Brain pericyte (primary cell): ENCODE data around the gene GNG13.
"Not testable (repeated sequence)": the region's sequence is repeated elsewhere in the genome, so short reads cannot be mapped to it uniquely, and the experiment has no call there.

ENCODE experiments used
- DNase-seq: peaks from one replicate; pipeline ENCODE4 v3.0.0-alpha.2; 2012; ENCODE audit warnings: low read depth, low spot score

GNG13 gene

GRCh38 chr16:799948-800833, at the start of gene GNG13:
GNG13 (minus strand) TSS chr16:800734; CDS start chr16:799077, 1,657 bp downstream.
- no peak for DNase-seq

DNA sequence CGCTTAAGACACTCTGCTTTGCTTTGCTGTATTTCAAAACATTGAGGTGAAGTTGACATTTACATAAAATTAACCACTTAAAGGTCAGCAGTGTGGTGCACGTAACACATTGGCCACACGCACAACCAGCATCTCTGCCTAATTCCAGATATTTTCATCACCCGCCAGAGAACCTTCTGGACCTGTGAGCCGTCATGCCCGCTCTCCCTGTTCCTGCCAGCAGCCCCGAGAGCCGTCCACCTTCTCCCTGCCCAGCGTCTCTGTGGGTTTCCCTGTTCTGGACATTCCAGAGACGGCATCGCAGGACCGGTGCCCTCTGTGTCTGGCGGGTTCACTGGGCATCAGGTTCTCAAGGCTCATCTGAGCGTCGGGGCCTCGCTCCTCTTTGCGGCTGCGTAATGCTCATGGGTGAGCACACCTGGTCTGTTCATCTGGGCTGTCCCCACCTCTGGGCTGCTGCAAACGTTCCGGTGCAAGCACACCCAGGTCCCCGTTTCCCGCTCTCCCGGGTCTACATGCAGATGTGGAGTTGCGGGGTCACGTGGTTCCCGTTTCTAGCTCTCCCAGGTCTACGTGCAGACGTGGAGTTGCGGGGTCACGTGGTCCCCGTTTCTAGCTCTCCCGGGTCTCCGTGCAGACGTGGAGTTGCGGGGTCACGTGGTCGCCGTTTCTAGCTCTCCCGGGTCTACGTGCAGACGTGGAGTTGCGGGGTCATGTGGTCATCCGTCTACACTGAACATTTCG, 48.1 kb upstream of the GNG13 start:
- no peak for DNase-seq

DNA sequence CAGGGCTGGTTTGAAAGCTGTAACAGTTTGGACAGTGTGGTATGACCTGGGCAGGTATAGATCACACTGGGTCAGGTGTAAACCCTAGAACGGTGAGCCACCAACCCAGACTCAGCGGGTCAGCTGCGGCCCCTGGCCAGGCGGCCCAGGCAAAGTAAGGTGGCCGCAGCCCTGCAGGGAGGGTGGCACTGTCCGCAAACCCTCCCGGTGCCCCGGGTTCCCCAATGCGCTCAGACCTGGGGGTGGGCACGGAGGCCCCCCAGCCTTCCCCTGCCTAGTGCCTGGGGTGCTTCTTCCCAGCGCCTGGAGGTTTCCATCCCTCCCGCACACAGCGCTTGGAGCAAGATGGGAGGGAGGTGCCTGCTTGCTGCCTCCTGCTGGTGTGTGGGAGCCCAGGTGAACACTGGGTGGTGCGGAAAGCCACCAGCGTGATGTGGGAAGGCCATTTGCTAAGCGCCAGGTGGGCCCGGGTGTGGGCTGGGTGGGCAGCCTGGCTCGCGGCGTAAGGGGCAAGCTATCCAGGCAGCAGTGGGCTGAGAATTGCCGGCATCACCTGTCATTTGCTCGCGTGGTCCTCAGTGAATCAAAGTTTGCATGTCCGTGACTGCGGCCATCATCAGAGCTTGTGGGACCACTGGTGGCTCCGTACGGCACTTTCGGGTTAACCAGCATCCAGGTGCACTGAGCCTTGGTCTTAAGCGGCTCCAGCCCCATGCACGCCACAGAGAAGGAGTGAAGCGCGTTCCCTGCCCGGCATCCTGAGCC, 47.3 kb upstream of the GNG13 start:
- no peak for DNase-seq

GRCh38 chr16:847151-847550, 46.6 kb upstream of the GNG13 start:
- DNase-seq = no peak

GRCh38 chr16:845351-845745, 44.8 kb upstream of the GNG13 start:
- no peak for DNase-seq

DNA sequence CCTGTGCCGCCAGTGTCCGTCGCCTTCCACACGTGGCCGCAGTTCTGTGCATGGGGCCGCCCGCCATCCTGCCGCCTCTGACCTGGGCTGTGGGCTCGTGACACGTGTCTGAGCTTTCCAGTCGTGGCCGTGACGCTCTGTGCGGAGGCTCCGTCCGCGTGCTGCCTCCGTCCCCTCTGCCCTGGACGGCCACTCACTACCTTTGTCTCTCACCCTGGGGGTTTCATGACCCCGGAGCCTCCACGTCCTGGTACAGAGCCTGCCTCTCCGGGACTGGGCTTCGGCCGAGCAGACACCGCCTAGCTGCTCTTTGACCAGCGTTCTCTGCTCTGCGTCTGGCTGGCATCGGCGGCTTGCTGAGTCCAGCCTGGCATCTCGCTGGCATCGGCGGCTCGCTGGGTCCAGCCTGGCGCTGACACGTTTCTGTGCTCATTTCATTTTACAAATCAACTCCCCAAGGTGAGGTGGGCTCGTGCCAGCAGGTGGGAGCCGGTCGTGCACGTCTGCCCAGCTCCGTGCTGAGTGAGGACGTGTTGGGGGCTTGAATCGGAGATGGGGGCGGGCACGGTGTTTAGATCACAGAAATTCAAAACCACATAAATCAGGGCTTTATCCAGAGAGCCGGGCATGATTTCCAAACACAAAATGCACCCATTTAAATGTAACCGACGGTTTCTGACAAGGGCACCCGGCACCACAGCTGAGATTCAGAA, 44.3 kb upstream of the GNG13 start:
- DNase-seq = no peak

GRCh38 chr16:843771-844170, 43.2 kb upstream of the GNG13 start:
- no peak for DNase-seq

GRCh38 chr16:842711-843560, 42.4 kb upstream of the GNG13 start:
- no peak for DNase-seq

GRCh38 chr16:842061-842476, 41.5 kb upstream of the GNG13 start:
- DNase-seq = no peak

DNA sequence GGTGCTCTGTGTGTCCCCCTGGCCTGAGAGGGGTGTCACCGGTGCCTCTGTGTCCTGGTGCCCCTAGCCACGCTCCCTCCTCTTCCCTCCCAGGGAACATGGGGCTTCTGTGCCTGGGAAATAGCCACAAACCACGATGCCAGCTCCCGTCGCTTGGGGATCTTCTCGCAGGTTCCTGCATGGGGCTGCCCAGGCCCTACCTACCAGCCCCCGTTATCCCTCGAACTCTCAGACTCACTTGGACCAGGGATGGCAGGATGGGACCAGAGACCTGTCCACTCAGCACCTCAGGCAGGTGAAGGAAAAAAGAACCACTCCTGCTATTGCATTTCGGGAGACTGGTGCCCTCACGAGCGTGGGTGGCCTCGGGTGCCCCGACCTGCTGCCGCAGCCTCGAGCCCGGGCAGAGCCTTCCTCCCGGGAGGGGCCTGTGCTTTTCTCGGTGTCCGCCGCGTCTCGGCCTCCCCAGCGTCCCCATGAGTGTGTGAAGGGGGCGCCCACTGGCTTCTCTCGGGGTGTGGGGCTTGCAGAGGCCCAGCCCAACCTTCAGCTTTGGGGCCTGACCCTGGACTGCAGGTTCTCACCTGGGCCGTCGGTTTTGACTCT, 41.0 kb upstream of the GNG13 start:
- DNase-seq = no peak

DNA sequence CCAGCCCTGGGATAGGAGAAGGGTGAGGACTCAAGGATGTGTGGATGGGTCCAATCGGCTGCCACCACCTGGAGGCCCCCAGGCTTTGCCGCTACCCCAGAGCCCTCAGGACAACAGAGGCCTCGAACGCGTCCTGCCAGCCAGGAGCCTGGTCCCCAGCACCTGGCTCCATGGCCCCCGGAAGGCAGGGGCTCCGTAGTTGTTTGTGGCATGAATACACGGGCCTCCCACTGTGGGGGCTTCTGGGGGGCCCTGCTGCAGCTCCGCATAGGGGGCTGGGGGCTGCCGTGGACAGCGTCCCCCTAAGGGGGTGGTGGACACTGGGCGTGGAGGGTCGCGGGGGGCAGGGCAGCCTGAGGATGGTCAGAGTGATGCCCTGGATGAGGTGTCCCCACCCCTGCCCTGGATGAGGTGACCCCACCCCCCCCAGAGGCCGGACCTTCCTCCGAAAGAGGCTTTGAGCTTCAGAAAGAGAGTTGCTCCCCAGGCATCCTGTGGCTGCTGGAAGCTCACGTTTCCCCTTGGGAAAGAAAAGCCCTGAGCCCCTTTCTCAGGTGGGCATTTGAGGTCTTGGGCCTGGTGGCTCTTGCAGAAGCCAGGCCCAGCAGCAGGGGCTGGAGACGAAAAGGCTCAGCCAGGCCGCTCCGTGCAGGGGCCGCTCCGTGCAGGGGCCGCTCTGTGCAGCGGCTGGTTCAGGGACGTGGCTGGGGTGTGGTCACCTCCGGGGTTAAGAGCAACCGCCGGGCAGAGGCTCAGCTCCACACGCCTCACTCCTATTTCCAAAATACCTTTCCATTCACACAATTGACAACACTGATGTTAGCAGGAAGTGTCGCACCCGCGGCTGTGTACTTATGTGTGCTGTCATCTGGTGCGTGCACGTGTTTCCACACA, 40.3 kb upstream of the GNG13 start:
- no peak for DNase-seq

GRCh38 chr16:839643-840408, 39.3 kb upstream of the GNG13 start:
- no peak for DNase-seq

DNA sequence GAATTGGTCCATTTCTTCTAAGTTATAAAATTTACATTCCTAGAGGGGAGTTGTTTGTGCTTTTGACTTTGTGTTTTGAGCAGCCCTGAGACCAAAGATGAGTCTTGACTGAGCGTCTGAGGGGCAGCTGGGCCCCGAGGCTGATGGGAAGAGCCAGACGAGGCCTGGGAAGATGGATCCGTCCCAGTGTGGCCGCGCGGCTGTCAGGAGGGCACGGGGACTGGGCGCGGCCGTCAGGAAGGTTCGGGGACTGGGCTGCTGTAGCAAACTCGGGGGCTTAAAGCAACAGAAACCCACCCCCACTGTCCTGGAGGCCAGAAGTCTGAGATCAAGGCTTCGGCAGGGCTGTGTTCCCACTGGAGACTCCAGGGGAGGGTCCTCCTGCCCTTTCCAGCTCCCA, 38.2 kb upstream of the GNG13 start:
- DNase-seq = no peak

GRCh38 chr16:836822-837221, 36.3 kb upstream of the GNG13 start:
- not testable (repeated sequence) for DNase-seq

DNA sequence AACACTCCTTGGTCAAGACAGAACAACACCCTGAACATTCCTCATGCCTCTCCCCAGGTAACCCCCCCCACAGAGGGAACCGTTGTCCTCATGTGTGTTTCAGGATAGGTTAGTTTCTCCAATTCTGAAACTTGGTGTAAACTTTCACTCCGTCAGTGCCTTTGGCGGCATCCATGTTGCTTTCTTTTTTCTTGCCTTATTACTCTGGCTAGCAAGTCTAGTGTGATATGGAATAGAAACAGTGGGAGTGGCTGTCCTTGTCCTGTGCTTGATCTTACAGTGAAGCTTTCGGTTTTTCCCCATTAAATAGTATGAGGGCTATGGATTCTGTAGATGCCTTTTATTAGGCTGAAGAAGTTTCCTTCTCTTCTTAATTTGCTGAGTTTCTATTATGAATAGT, 35.7 kb upstream of the GNG13 start:
- no peak for DNase-seq

DNA sequence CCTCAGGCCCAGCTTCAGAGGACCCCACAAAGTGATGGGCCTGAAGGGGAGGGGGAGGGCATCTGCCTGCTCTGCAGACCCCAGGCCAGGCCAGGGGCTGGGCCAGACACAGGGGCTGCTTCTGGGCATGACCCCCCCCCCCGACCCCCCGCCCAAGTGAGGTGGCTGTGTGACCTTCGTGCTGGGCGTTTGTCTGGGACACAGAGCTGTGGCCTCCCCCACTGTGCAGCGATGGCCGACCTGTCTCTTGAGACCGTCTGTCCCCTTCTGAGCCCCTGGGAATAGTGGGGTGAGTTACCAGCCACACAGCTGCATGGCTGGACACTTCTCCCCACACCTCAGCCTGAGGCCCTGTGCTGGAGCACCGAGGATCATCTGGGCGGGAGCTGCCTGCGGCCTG, 34.8 kb upstream of the GNG13 start:
- DNase-seq = no peak

DNA sequence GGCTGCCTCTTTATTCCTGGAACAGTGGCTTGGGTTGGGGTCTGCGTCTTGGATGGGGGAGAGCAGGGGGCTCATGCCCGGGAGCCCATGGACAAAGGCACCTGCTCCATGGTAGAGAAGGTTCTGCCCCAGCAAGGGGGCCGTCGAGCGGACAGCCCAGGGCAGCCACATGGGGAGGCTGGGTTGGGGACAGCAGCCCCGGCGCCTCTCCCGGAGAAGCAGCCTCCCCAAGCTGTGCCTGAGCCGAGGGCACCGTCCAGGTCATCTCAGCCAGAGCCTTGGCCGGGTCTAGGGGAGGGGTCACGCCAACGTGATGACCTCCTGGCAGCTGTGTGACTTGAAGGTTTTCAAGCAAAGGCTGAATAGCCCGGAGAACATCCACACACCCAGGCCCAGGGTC, 32.9 kb upstream of the GNG13 start:
- DNase-seq = no peak

GRCh38 chr16:832652-833336, 32.3 kb upstream of the GNG13 start:
- no peak for DNase-seq
